Transverse colon (tissue), 4 donors: ENCODE data around the gene KCNJ6. TPM values are rescaled to one million over a fixed set of nuclear protein-coding genes. Genes with fewer than 3 reads are reported as not detected.
A peak's percentile ranks its signal among the peaks of the same experiment; 100 is the strongest.
"Not testable (repeated sequence)": the region's sequence is repeated elsewhere in the genome, so short reads cannot be mapped to it uniquely, and the experiment has no call there.

Source experiments
- DNase-seq: peaks from one replicate; pipeline ENCODE4 v3.0.0-alpha.2; 2019
- H3K27ac ChIP-seq, 4 donors: fragments of 200-600 bp; sonication (generic); 2 replicates each; pipeline ENCODE4 v1.5.1; 2016 to 2018; ENCODE audit warnings: inconsistent platforms in 4 of 4
- H3K27me3 ChIP-seq: fragments of 200-600 bp; sonication (generic); 2 replicates; pipeline ENCODE4 v1.5.1; 2017; ENCODE audit warnings: inconsistent platforms
- H3K36me3 ChIP-seq, 4 donors: fragments of 200-600 bp; sonication (generic); 2 replicates each; pipeline ENCODE4 v1.5.1; 2017 to 2019; ENCODE audit warnings: inconsistent platforms in 4 of 4
- H3K4me1 ChIP-seq, 4 donors: fragments of 200-600 bp; sonication (generic); 2 replicates each; pipeline ENCODE4 v1.5.1; 2017 to 2020; ENCODE audit warnings: inconsistent platforms in 4 of 4
- H3K4me3 ChIP-seq, 4 donors: fragments of 200-600 bp; sonication (generic); 1 replicate in 1 of 4; 2 replicates in 3 of 4; pipeline versions ENCODE4 v1.5.1 to v1.6.1; 2017 to 2019; ENCODE audit warnings: inconsistent platforms in 4 of 4
- H3K9me3 ChIP-seq, 2 donors: fragments of 200-600 bp; sonication (generic); 2 replicates each; pipeline ENCODE4 v1.5.1; 2017 to 2019; ENCODE audit warnings: inconsistent platforms in 2 of 2
- CTCF ChIP-seq, 5 experiments: fragments of 200-600 bp in 3 of 5; fragments of 450-650 bp in 2 of 5; sonication (generic) in 3 of 5; IDR thresholded peaks; 1 replicate in 2 of 5; 2 replicates in 3 of 5; pipeline ENCODE4 v1.5.1; 2016 to 2017; ENCODE audit warnings: antibody characterized with exemption in 5 of 5, inconsistent platforms in 3 of 5, mild to moderate bottlenecking in 2 of 5, moderate library complexity in 1 of 5
- EP300 ChIP-seq: sonication (generic); formaldehyde crosslinking; IDR thresholded peaks from one replicate; pipeline ENCODE4 v1.6.1; 2017; ENCODE audit warnings: antibody characterized with exemption, low read depth
- POLR2A ChIP-seq: fragments of 450-650 bp; IDR thresholded peaks from one replicate; pipeline ENCODE4 v1.6.1; 2016; ENCODE audit warnings: antibody characterized with exemption, mild to moderate bottlenecking, moderate library complexity
- POLR2AphosphoS5 ChIP-seq, 3 donors: sonication (generic); formaldehyde crosslinking; IDR thresholded peaks; one replicate each; pipeline ENCODE4 v1.6.1; 2016; ENCODE audit warnings: antibody characterized with exemption in 3 of 3
- WGBS, 2 donors: methylation state at CpG; one replicate each; pipeline ENCODE4 v1.1.5; 2018; ENCODE audit warnings: low coverage in 1 of 2; 5-methylcytosine and 5-hydroxymethylcytosine counted together
- in situ Hi-C, 4 donors: fragments of 200-750 bp; cut with MboI; loops; one replicate each; pipeline versions ENCODE4 v1.15.0 to v1.15.1; 2017; ENCODE audit warnings: low sequenced_read_pairs in 3 of 4, low pct_ligation_motif_present in 1 of 4, low pct_unique_long_range_greater_than_20kb in 1 of 4
- intact Hi-C: fragments of 100-400 bp; cut with DNase I; formaldehyde crosslinking; loops from one replicate; pipeline ENCODE4 v1.15.1; 2023; ENCODE audit warnings: low total_unique reads
- total RNA-seq, 4 donors: library from RNA; depleted of rRNA; stranded (reverse); fragments of >200 nt; gene quantifications; one replicate each; pipeline ENCODE4 v1.1.0, GENCODE V29; 2016

KCNJ6 gene
- total RNA-seq, 4 donors from 2014 or later, result 0.14 to 0.16 TPM; not detected in 2

DNA sequence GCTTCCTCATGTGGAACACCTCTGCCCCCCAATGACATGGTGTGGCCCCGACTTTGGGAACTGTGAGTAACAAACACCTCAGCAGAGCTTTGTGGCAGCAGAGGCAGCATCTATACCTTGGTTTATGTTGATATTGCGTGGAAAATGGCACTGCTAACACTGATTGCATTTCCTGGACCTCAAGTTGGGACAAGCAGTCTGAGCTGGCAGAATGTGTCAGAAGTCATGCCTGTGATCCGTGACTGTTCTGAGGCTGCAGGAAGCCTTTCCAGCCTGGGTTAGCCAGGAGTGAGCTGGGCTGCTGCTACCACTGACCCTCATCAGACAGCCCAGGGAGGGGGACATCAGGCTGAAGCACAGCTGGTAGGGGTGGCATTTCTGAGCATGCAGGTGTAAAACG lies 268.5 kb downstream of the KCNJ6 start:
- intact Hi-C loops, result no loop called here
- in situ Hi-C loops, result no loop called here
- no peaks in the 10 kb centered on the region for H3K36me3 ChIP-seq

GRCh38 chr21:37646761-37647160 lies 269.5 kb downstream of the KCNJ6 start:
- H3K27ac ChIP-seq, in situ Hi-C loops, H3K9me3 ChIP-seq, H3K4me1 ChIP-seq, intact Hi-C loops, DNase-seq, H3K4me3 ChIP-seq, H3K36me3 ChIP-seq: not testable (repeated sequence)
- 79 to 100% methylated on average over 3 to 12 of the region's 12 CpGs for WGBS, 2 donors
- H3K27me3 ChIP-seq, result peaks cover 17% of the 10 kb centered on the region

More for the DNA sequence above, 268.5 kb downstream of the KCNJ6 start:
- WGBS, 2 donors, result 60 to 82% methylated on average over 2 to 4 of the region's 4 CpGs
- Histone ChIP-seq H3K27ac (no peak overlapping the region), H3K27me3 (peaks cover 15% of the 10 kb centered on the region), H3K4me1 (no peaks in the 10 kb centered on the region), H3K9me3 (no peaks in the 10 kb centered on the region), H3K4me3 (no peak overlapping the region)
- TF ChIP-seq POLR2AphosphoS5 (IDR thresholded peaks at IDR 0.05) (no peak), POLR2A (no peak), EP300 (no peak), CTCF (IDR thresholded peaks at IDR 0.05) (no peak)
- no peak for DNase-seq

GRCh38 chr21:37645848-37646247 lies 270.4 kb downstream of the KCNJ6 start:
- peak overlapping the region in 1 of 4 donors; percentile 30 for H3K27ac ChIP-seq
- no peak for DNase-seq
- WGBS, 2 donors, result 46 to 66% methylated on average over 6 of the region's 6 CpGs
- intact Hi-C loops, result no loop called here
- no peak overlapping the region for H3K4me3 ChIP-seq
- TF ChIP-seq POLR2A (no peak), CTCF (IDR thresholded peaks at IDR 0.05) (no peak), EP300 (no peak), POLR2AphosphoS5 (IDR thresholded peaks at IDR 0.05) (no peak)
- no peaks in the 10 kb centered on the region for H3K9me3 ChIP-seq
- no peaks in the 10 kb centered on the region for H3K4me1 ChIP-seq
- in situ Hi-C loops, result no loop called here
- H3K27me3 ChIP-seq, result peaks cover 19% of the 10 kb centered on the region
- no peaks in the 10 kb centered on the region for H3K36me3 ChIP-seq

GRCh38 chr21:37644636-37645035 lies 271.6 kb downstream of the KCNJ6 start:
- Histone ChIP-seq H3K4me3 (no peak overlapping the region), H3K9me3 (no peaks in the 10 kb centered on the region), H3K36me3 (no peaks in the 10 kb centered on the region), H3K4me1 (no peaks in the 10 kb centered on the region), H3K27ac (no peak overlapping the region), H3K27me3 (peaks cover 23% of the 10 kb centered on the region)
- 58 to 60% methylated on average over 8 of the region's 8 CpGs for WGBS, 2 donors
- DNase-seq, result no peak
- in situ Hi-C loops, result no loop called here
- TF ChIP-seq POLR2A (no peak), EP300 (no peak), POLR2AphosphoS5 (IDR thresholded peaks at IDR 0.05) (no peak), CTCF (IDR thresholded peaks at IDR 0.05) (no peak)
- intact Hi-C loops, result no loop called here

DNA sequence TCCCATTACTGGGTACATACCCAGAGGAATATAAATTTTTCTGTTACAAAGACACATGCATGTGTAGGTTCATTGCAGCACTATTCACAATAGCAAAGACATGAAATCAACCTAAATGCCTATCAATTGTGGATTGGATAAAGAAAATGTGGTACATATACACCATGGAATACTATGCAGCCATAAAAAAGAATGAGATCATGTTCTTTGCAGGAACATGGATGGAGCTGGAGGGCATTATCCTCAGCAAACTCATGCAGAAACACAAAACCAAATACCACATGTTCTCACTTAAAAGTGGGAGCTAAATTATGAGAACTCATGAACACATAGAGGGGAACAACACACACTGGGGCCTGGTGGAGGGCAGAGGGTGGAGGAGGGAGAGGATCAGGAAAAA lies 272.4 kb downstream of the KCNJ6 start:
- H3K4me3 ChIP-seq, in situ Hi-C loops, H3K36me3 ChIP-seq, intact Hi-C loops, H3K27ac ChIP-seq, H3K9me3 ChIP-seq, H3K4me1 ChIP-seq, DNase-seq: not testable (repeated sequence)
- peaks cover 23% of the 10 kb centered on the region for H3K27me3 ChIP-seq
